Occipital lobe (tissue), 2 donors: ENCODE measurements around the gene SLC6A15. TPM values are rescaled to one million over a fixed set of nuclear protein-coding genes. Genes with fewer than 3 reads are reported as not detected.

ENCODE experiments used
- small RNA-seq: library from RNA; depleted of rRNA; stranded (forward); fragments of <200 nt; gene quantifications from one replicate; pipeline ENCODE3, GENCODE V24; 2014
- total RNA-seq: library from RNA; depleted of rRNA; stranded (reverse); fragments of >200 nt; gene quantifications from one replicate; pipeline ENCODE4 v1.2.3, GENCODE V29; 2014

SLC6A15 gene
- total RNA-seq, 1 donor from 2014 or later, result 119 TPM

Small RNA genes lying within 50 kb of the gene (small RNA-seq; reads per million reads assigned to genes)
- gene AC128657.1, result not detected

Other genes starting within 250 kb of the SLC6A15 start
- 0.16 TPM for gene TSPAN19, start 123.5 kb upstream of the SLC6A15 start, total RNA-seq
- gene LRRIQ1, start 123.6 kb upstream of the SLC6A15 start, total RNA-seq, result 7.0 TPM